Suprapubic skin (tissue), 4 donors: Measurements from ENCODE around the gene SLC12A8. TPM values are rescaled to one million over a fixed set of nuclear protein-coding genes. Genes with fewer than 3 reads are reported as not detected.
A peak's percentile ranks its signal among the peaks of the same experiment; 100 is the strongest.

Experiments used
- DNase-seq, 2 donors: peaks; one replicate each; pipeline ENCODE4 v3.0.0-alpha.2; 2019; ENCODE audit warnings: low spot score in 2 of 2
- H3K27ac ChIP-seq: fragments of 200-600 bp; sonication (generic); one replicate; pipeline ENCODE4 v1.5.1; 2019
- H3K27me3 ChIP-seq: fragments of 200-600 bp; sonication (generic); one replicate; pipeline ENCODE4 v1.5.1; 2019
- H3K36me3 ChIP-seq: fragments of 200-600 bp; sonication (generic); one replicate; pipeline ENCODE4 v1.5.1; 2019
- H3K4me1 ChIP-seq: fragments of 200-600 bp; sonication (generic); one replicate; pipeline ENCODE4 v1.5.1; 2019
- H3K4me3 ChIP-seq: fragments of 200-600 bp; sonication (generic); one replicate; pipeline ENCODE4 v1.5.1; 2019; ENCODE audit warnings: mild to moderate bottlenecking
- H3K9me3 ChIP-seq: fragments of 200-600 bp; sonication (generic); one replicate; pipeline ENCODE4 v1.5.1; 2019
- EP300 ChIP-seq: sonication (generic); formaldehyde crosslinking; IDR thresholded peaks from one replicate; pipeline ENCODE4 v1.6.1; 2017; ENCODE audit warnings: antibody characterized with exemption
- POLR2A ChIP-seq, 2 donors: fragments of 450-650 bp; IDR thresholded peaks; one replicate each; pipeline ENCODE4 v1.6.1; 2017; ENCODE audit warnings: antibody characterized with exemption in 2 of 2, mild to moderate bottlenecking in 2 of 2, moderate library complexity in 2 of 2
- POLR2AphosphoS5 ChIP-seq, 3 donors: sonication (generic); formaldehyde crosslinking; IDR thresholded peaks; one replicate each; pipeline ENCODE4 v1.6.1; 2017; ENCODE audit warnings: antibody characterized with exemption in 3 of 3
- WGBS: methylation state at CpG from one replicate; pipeline ENCODE4 v1.1.5; 2018; 5-methylcytosine and 5-hydroxymethylcytosine counted together
- total RNA-seq, 4 donors: library from RNA; depleted of rRNA; stranded (reverse); fragments of >200 nt; gene quantifications; one replicate each; pipeline ENCODE4 v1.1.0, GENCODE V29; 2016
- TF ChIP-seq, protein P1 (sequence below), 2 donors: fragments of 200-600 bp in 1 of 2; fragments of 450-650 bp in 1 of 2; sonication (generic) in 1 of 2; IDR thresholded peaks; one replicate each; pipeline ENCODE4 v1.5.1; 2016 to 2019; ENCODE audit warnings: antibody characterized with exemption in 2 of 2, mild to moderate bottlenecking in 1 of 2, moderate library complexity in 1 of 2

Gene SLC12A8
- total RNA-seq, 4 donors from 2014 or later = 2.5 to 5.8 (median 4.4) TPM

GRCh38 chr3:125179884-125180240 lies 32.7 kb downstream of the SLC12A8 start:
- Histone ChIP-seq H3K36me3 (no peaks in the 10 kb centered on the region), H3K27me3 (no peaks in the 10 kb centered on the region), H3K4me1 (no peaks in the 10 kb centered on the region), H3K4me3 (no peak overlapping the region), H3K9me3 (no peaks in the 10 kb centered on the region), H3K27ac (no peak overlapping the region)
- DNase-seq = no peak
- WGBS = 81% methylated on average over 1 of the region's 1 CpG
- TF ChIP-seq POLR2AphosphoS5 (IDR thresholded peaks at IDR 0.05) (no peak), EP300 (no peak), POLR2A (IDR thresholded peaks at IDR 0.05) (no peak)
- TF ChIP-seq, protein P1, sequence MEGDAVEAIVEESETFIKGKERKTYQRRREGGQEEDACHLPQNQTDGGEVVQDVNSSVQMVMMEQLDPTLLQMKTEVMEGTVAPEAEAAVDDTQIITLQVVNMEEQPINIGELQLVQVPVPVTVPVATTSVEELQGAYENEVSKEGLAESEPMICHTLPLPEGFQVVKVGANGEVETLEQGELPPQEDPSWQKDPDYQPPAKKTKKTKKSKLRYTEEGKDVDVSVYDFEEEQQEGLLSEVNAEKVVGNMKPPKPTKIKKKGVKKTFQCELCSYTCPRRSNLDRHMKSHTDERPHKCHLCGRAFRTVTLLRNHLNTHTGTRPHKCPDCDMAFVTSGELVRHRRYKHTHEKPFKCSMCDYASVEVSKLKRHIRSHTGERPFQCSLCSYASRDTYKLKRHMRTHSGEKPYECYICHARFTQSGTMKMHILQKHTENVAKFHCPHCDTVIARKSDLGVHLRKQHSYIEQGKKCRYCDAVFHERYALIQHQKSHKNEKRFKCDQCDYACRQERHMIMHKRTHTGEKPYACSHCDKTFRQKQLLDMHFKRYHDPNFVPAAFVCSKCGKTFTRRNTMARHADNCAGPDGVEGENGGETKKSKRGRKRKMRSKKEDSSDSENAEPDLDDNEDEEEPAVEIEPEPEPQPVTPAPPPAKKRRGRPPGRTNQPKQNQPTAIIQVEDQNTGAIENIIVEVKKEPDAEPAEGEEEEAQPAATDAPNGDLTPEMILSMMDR (IDR thresholded peaks at IDR 0.05) = no peak

DNA sequence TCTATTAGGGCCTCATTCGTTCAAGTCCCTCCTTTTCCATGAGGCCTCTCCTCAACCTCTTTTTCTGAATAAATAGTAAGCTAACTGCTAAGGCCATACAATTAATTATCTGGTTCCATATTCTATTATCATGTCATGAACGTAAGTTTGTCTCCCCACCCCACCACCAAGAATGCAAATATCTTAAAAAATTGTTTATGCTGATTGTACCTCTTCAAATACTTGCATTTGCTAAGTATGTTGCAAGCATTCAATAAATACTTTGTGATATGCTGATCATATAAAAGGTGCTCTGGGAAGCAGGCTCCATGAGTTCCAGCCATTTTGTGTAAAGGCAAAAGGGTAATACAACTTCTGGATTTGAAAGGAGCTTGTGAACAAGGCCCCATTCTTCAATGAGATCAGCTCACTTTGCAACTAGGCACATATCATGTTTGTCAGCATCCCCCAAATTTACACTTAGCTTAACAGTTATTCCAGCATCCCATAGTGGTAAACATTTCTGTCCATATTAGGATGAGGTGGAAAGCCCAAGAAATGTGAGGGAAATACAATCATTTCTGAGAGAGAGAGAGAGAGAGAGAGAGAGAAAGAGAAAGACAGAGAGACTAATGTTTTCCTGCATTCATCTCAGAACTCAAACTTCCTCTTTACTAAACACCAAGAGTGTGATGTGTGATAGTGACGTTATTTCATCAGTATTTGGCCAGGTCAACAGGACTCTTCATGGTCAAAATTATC lies 33.2 kb downstream of the SLC12A8 start:
- no peak for TF ChIP-seq EP300
- TF ChIP-seq POLR2A (IDR thresholded peaks at IDR 0.05) = no peak
- TF ChIP-seq, protein P1 (IDR thresholded peaks at IDR 0.05) = no peak
- no peak for TF ChIP-seq POLR2AphosphoS5 (IDR thresholded peaks at IDR 0.05)
- Histone ChIP-seq H3K27ac (no peak overlapping the region), H3K27me3 (no peaks in the 10 kb centered on the region), H3K36me3 (no peaks in the 10 kb centered on the region), H3K4me3 (no peak overlapping the region), H3K9me3 (no peaks in the 10 kb centered on the region), H3K4me1 (no peaks in the 10 kb centered on the region)
- 86% methylated on average over 3 of the region's 3 CpGs for WGBS
- DNase-seq = no peak

- peak in 1 of 2 donors; percentile 48 for DNase-seq
- WGBS = 88% methylated on average over 10 of the region's 13 CpGs
- Histone ChIP-seq H3K27ac (no peak overlapping the region), H3K4me1 (no peaks in the 10 kb centered on the region), H3K9me3 (no peaks in the 10 kb centered on the region), H3K27me3 (no peaks in the 10 kb centered on the region), H3K36me3 (no peaks in the 10 kb centered on the region), H3K4me3 (no peak overlapping the region)
- TF ChIP-seq, protein P1 (IDR thresholded peaks at IDR 0.05) = no peak
- no peak for TF ChIP-seq POLR2A (IDR thresholded peaks at IDR 0.05)
- no peak for TF ChIP-seq POLR2AphosphoS5 (IDR thresholded peaks at IDR 0.05)
- no peak for TF ChIP-seq EP300
Observed at GRCh38 chr3:125177746-125178145, 34.8 kb downstream of the SLC12A8 start.

DNA sequence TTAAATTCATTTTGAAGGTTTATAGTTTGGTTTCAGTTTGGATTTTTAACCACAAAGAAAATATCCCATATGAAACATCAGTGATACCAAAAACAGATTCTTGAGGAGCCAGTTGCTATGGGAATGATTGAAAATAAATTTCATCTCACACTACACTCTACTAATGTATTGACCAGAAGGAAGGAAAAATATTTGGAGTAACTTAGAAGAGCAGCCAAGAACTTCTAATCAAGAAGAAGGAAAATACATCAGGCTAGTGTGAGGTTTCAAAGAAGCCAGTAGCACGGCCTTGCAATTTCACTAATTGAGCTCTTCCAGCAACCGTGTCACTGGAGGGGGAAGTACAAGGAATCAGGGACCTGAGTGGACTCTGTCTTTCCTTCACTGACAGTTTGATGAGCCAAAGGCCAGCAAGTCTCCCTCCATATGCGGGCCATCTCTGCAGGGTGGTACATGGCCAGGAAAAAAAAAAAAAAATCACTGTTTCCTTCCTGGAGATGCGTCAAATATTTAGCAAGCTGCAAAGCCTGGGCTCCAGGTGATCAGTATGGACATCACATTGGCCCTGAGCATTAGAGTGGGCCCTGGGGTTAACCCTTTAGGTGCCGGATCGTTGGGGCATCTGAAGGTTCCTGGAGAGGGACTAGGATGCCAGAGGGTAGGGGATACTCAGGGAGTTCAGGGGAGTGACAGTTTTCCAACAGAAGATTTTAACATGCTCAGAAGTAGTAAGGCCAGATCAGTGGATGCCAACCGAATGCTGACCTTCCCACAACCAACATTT lies 37.1 kb downstream of the SLC12A8 start:
- H3K27me3 ChIP-seq = no peaks in the 10 kb centered on the region
- DNase-seq = peak in 1 of 2 donors; percentile 37
- H3K4me1 ChIP-seq = no peaks in the 10 kb centered on the region
- 83% methylated on average over 7 of the region's 7 CpGs for WGBS
- no peaks in the 10 kb centered on the region for H3K36me3 ChIP-seq
- TF ChIP-seq POLR2AphosphoS5 (IDR thresholded peaks at IDR 0.05) (no peak), POLR2A (IDR thresholded peaks at IDR 0.05) (no peak), EP300 (no peak)
- TF ChIP-seq, protein P1 (IDR thresholded peaks at IDR 0.05) = no peak
- no peak overlapping the region for H3K4me3 ChIP-seq
- no peak overlapping the region for H3K27ac ChIP-seq
- H3K9me3 ChIP-seq = no peaks in the 10 kb centered on the region

GRCh38 chr3:125172346-125172745 lies 40.2 kb downstream of the SLC12A8 start:
- peak in 1 of 2 donors; percentile 31 for DNase-seq
- Histone ChIP-seq H3K27ac (no peak overlapping the region), H3K4me3 (no peak overlapping the region), H3K27me3 (no peaks in the 10 kb centered on the region), H3K36me3 (no peaks in the 10 kb centered on the region), H3K9me3 (no peaks in the 10 kb centered on the region), H3K4me1 (no peaks in the 10 kb centered on the region)
- WGBS = 87% methylated on average over 2 of the region's 2 CpGs
- TF ChIP-seq EP300 = no peak
- TF ChIP-seq POLR2A (IDR thresholded peaks at IDR 0.05) = no peak
- no peak for TF ChIP-seq POLR2AphosphoS5 (IDR thresholded peaks at IDR 0.05)
- TF ChIP-seq, protein P1 (IDR thresholded peaks at IDR 0.05) = no peak
